Epithelial cell of proximal tubule (primary cell): Measurements from ENCODE around the gene DYRK4. TPM values are rescaled to one million over a fixed set of nuclear protein-coding genes. Genes with fewer than 3 reads are reported as not detected.

Experiments
- DNase-seq: peaks from one replicate; pipeline ENCODE4 v3.0.0-alpha.2; 2011; ENCODE audit warnings: low read depth
- H3K4me3 ChIP-seq: 2 replicates; pipeline ENCODE4 v1.5.1; 2011; ENCODE audit warnings: low read depth, mild to moderate bottlenecking, low read length
- CTCF ChIP-seq: conservative IDR thresholded peaks from 2 replicates; pipeline ENCODE4 v1.5.1; 2012; ENCODE audit warnings: low read depth, mild to moderate bottlenecking, low read length
- total RNA-seq: library from RNA; depleted of rRNA; stranded (reverse); fragments of >200 nt; gene quantifications from 2 replicates; pipeline ENCODE4 v1.2.3, GENCODE V29; 2015

Gene DYRK4
- total RNA-seq, 1 donor from 2014 or later, result 38.9 TPM

- TF ChIP-seq CTCF, result no peak
- DNase-seq, result no peak
- no peak overlapping the region for H3K4me3 ChIP-seq
These were observed 83.0 kb downstream of the DYRK4 start for GRCh38 chr12:4645023-4645422.

GRCh38 chr12:4648104-4648500 lies 86.1 kb downstream of the DYRK4 start:
- no peak for DNase-seq
- no peak for TF ChIP-seq CTCF
- H3K4me3 ChIP-seq, result peak overlapping the region; percentile 77

GRCh38 chr12:4648501-4649357 lies 86.7 kb downstream of the DYRK4 start, which contains the start of the genes AKAP3 and NDUFA9:
Gene AKAP3, minus strand, starts transcription at chr12:4649051. Its CDS starts 10,855 bp downstream, at chr12:4638196.
Gene NDUFA9, plus strand, starts transcription at chr12:4649114. Its CDS starts 13 bp downstream, at chr12:4649127.
- no peak for TF ChIP-seq CTCF
- H3K4me3 ChIP-seq, result peak within 1 kb of the TSS; percentile 77
- DNase-seq, result peak; percentile 72

- H3K4me3 ChIP-seq, result peak overlapping the region; percentile 77
- DNase-seq, result no peak
- TF ChIP-seq CTCF, result no peak
These were observed 87.3 kb downstream of the DYRK4 start for GRCh38 chr12:4649358-4649661.

GRCh38 chr12:4653257-4653656 lies 91.2 kb downstream of the DYRK4 start:
- H3K4me3 ChIP-seq, result no peak overlapping the region
- no peak for DNase-seq
- TF ChIP-seq CTCF, result peak; percentile 5

- TF ChIP-seq CTCF, result no peak
- H3K4me3 ChIP-seq, result no peak overlapping the region
- DNase-seq, result no peak
These were observed 91.7 kb downstream of the DYRK4 start for GRCh38 chr12:4653691-4654090.

Other genes with a start within 250 kb of the DYRK4 start
- 7.4 and 12.1 TPM in 2 replicates for gene TIGAR, start 241.0 kb upstream of the DYRK4 start, total RNA-seq
- gene FGF23, start 182.5 kb upstream of the DYRK4 start, total RNA-seq, result not detected in 2 replicates
- not detected in 2 replicates for gene FGF6, start 116.4 kb upstream of the DYRK4 start, total RNA-seq
- gene RAD51AP1, start 23.3 kb upstream of the DYRK4 start, total RNA-seq, result 36.8 and 62.7 TPM in 2 replicates
- 0.06 and 1.0 TPM in 2 replicates for gene AKAP3, start 86.8 kb downstream of the DYRK4 start, total RNA-seq
- 76.9 and 100 TPM in 2 replicates for gene NDUFA9, start 86.9 kb downstream of the DYRK4 start, total RNA-seq
- 0.58 and 1.5 TPM in 2 replicates for gene GALNT8, start 158.2 kb downstream of the DYRK4 start, total RNA-seq